ENCODE data around the gene PSMG4. TPM values are rescaled to one million over a fixed set of nuclear protein-coding genes. Genes with fewer than 3 reads are reported as not detected.

The PSMG4 gene
- total RNA-seq, 1 experiment from 2014 or later = 35.0 TPM

DNA sequence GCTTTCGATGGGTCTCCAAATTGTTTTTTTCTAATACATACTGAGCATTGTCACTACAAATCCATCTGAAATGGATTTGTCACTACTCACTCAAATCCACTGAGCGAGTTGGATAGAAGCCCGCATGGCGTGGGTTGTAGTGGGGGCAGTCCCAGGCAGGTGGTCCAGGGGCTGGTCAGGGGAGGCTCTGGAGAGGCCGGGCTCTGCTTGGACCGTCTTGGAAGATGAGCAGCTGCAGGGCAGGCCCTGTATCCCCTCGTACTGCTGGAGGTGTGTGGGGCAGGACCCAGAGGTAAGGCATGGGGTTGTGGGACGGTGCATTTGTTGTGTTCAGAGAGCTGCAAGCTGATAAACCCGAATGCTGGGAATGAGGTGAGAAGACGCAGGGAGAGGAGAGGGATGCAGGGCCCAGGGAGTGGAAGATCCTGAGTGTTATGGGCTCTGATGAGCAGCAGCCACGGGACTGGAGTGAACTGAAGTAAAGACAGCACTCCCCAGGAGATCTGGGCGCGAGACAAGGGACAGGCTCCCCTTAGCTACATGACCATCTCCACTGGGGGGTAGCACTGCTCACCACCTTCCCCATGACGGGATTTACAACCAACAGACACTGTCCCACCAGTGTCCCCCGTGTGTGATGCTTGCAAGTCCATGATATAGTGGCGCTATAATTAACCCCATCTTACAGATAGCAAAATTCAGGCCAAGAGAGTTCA lies 45.9 kb downstream of the PSMG4 start:
- H4K20me1 ChIP-seq (ENCODE audit: insufficient read depth) = no peaks in the 10 kb centered on the region
- intact Hi-C loops (cut with micrococcal nuclease) = no loop called here
- ATAC-seq (no peak), DNase-seq (ENCODE audit: low read depth, low spot score) (no peak)
- no peak overlapping the region for H3K4me3 ChIP-seq (replicated peaks in 1 of 2; ENCODE audit: low read depth in 1 of 2, low read length in 2 of 2)
- no peaks in the 10 kb centered on the region for H3K27me3 ChIP-seq (ENCODE audit: insufficient read depth, low read length)
- ChIA-PET CTCF (no interaction called here), RAD21 (ENCODE audit: low non-redundant PET in 1 of 2, low total read pairs in 2 of 2, uncharacterized antibody in 2 of 2, unreplicated experiment in 2 of 2) (no interaction called here), POLR2A (no interaction called here)
- H3K9me2 ChIP-seq (ENCODE audit: insufficient read depth) = no peaks in the 10 kb centered on the region
- TF ChIP-seq, protein P1, sequence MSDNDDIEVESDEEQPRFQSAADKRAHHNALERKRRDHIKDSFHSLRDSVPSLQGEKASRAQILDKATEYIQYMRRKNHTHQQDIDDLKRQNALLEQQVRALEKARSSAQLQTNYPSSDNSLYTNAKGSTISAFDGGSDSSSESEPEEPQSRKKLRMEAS (IDR thresholded peaks at IDR 0.05) = no peak
- no peak overlapping the region for H3K9ac ChIP-seq (ENCODE audit: low read length)
- H3K9me3 ChIP-seq (ENCODE audit: control insufficient read depth in 1 of 2, insufficient read depth in 1 of 2, low read depth in 1 of 2, low read length in 2 of 2) = no peaks in the 10 kb centered on the region
- BruUV-seq (replicated peaks) = no TSS peak
- no peaks in the 10 kb centered on the region for H3K4me1 ChIP-seq (ENCODE audit: control insufficient read depth in 1 of 2, insufficient read depth in 2 of 2, low read length in 2 of 2)
- H3K27ac ChIP-seq (ENCODE audit: low read depth, low read length) = no peak overlapping the region
- no peaks in the 10 kb centered on the region for H3K36me3 ChIP-seq (ENCODE audit: control insufficient read depth in 1 of 2, insufficient read depth in 2 of 2, low read length in 2 of 2)
- H3K4me2 ChIP-seq (ENCODE audit: low read length) = no peak overlapping the region
- no peak overlapping the region for H2AFZ ChIP-seq (ENCODE audit: low read depth, low read length, poor library complexity, severe bottlenecking)
- H3K79me2 ChIP-seq (ENCODE audit: insufficient read depth, low read length) = no peaks in the 10 kb centered on the region

DNA sequence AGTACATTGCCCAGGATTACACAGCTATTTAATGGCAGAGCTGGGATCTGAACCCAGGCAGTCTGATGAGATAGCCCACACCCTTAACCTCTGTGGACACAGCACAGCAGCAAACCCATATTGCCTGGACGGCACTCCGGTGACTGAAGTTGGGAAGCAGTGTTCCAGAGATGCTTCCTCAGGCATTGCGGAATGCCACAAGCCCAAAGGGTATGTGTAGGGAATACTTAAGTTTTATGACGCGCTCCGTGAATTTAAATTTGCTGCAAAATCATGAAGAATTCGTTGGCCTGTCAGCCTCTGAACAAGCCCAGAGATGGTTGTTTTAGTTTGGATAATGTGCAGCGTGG lies 46.4 kb downstream of the PSMG4 start:
- Histone ChIP-seq H3K9me2 (ENCODE audit: insufficient read depth) (no peaks in the 10 kb centered on the region), H3K9ac (ENCODE audit: low read length) (no peak overlapping the region), H4K20me1 (ENCODE audit: insufficient read depth) (no peaks in the 10 kb centered on the region), H3K4me1 (ENCODE audit: control insufficient read depth in 1 of 2, insufficient read depth in 2 of 2, low read length in 2 of 2) (no peaks in the 10 kb centered on the region), H3K36me3 (ENCODE audit: control insufficient read depth in 1 of 2, insufficient read depth in 2 of 2, low read length in 2 of 2) (no peaks in the 10 kb centered on the region), H3K27me3 (ENCODE audit: insufficient read depth, low read length) (no peaks in the 10 kb centered on the region), H3K27ac (ENCODE audit: low read depth, low read length) (no peak overlapping the region), H2AFZ (ENCODE audit: low read depth, low read length, poor library complexity, severe bottlenecking) (no peak overlapping the region), H3K79me2 (ENCODE audit: insufficient read depth, low read length) (no peaks in the 10 kb centered on the region), H3K9me3 (ENCODE audit: control insufficient read depth in 1 of 2, insufficient read depth in 1 of 2, low read depth in 1 of 2, low read length in 2 of 2) (no peaks in the 10 kb centered on the region), H3K4me3 (replicated peaks in 1 of 2; ENCODE audit: low read depth in 1 of 2, low read length in 2 of 2) (no peak overlapping the region), H3K4me2 (ENCODE audit: low read length) (no peak overlapping the region)
- CTCF ChIA-PET = no interaction called here
- BruUV-seq (replicated peaks) = no TSS peak
- intact Hi-C loops (cut with micrococcal nuclease) = no loop called here
- RAD21 ChIA-PET (ENCODE audit: low non-redundant PET in 1 of 2, low total read pairs in 2 of 2, uncharacterized antibody in 2 of 2, unreplicated experiment in 2 of 2) = no interaction called here
- TF ChIP-seq FOSL1 (IDR thresholded peaks at IDR 0.05; ENCODE audit: low read depth) (no peak), EGR1 (IDR thresholded peaks at IDR 0.05; ENCODE audit: low read depth) (no peak), ZFX (IDR thresholded peaks at IDR 0.05) (no peak), EZH2 (IDR thresholded peaks at IDR 0.05) (no peak), ZNF274 (IDR thresholded peaks at IDR 0.05; ENCODE audit: low read depth, low read length) (no peak), YY1 (IDR thresholded peaks at IDR 0.05; ENCODE audit: extremely low read depth, insufficient replicate concordance, low read depth, low read length) (no peak)
- TF ChIP-seq, protein P2, sequence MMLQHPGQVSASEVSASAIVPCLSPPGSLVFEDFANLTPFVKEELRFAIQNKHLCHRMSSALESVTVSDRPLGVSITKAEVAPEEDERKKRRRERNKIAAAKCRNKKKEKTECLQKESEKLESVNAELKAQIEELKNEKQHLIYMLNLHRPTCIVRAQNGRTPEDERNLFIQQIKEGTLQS (IDR thresholded peaks at IDR 0.05) = no peak
- TF ChIP-seq, protein P3, sequence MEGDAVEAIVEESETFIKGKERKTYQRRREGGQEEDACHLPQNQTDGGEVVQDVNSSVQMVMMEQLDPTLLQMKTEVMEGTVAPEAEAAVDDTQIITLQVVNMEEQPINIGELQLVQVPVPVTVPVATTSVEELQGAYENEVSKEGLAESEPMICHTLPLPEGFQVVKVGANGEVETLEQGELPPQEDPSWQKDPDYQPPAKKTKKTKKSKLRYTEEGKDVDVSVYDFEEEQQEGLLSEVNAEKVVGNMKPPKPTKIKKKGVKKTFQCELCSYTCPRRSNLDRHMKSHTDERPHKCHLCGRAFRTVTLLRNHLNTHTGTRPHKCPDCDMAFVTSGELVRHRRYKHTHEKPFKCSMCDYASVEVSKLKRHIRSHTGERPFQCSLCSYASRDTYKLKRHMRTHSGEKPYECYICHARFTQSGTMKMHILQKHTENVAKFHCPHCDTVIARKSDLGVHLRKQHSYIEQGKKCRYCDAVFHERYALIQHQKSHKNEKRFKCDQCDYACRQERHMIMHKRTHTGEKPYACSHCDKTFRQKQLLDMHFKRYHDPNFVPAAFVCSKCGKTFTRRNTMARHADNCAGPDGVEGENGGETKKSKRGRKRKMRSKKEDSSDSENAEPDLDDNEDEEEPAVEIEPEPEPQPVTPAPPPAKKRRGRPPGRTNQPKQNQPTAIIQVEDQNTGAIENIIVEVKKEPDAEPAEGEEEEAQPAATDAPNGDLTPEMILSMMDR (IDR thresholded peaks at IDR 0.05 in 2 of 3, conservative IDR thresholded peaks at IDR 0.05 in 1 of 3; ENCODE audit: borderline replicate concordance in 1 of 3, insufficient read depth in 1 of 3, low read depth in 2 of 3, low read length in 2 of 3) = no peak
- TF ChIP-seq, protein P1 (IDR thresholded peaks at IDR 0.05) = no peak
- ATAC-seq (no peak), DNase-seq (ENCODE audit: low read depth, low spot score) (no peak)
- POLR2A ChIA-PET = no interaction called here
